ENCODE measurements around the gene STK11IP.

DNA sequence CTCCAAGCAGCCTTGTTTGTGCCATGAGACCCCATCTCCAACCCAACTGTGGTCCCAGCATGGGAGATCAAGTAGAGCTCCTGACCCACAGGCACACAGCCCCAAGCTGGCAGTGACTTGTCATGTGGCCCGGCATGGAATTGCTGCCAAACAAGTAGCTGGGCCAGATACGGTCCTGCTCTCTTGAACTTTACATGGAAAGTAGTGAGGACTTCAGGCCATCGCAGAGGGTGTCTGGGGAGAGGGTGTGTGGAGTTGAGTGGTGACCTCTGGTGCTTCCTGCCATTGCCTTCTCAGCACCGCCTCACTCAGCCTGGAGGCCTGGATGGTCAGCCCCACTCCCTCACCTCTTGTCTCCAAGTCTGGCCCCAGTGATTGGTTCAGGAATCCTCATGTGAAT lies 18.9 kb downstream of the STK11IP start:
- TF ChIP-seq, protein P1, sequence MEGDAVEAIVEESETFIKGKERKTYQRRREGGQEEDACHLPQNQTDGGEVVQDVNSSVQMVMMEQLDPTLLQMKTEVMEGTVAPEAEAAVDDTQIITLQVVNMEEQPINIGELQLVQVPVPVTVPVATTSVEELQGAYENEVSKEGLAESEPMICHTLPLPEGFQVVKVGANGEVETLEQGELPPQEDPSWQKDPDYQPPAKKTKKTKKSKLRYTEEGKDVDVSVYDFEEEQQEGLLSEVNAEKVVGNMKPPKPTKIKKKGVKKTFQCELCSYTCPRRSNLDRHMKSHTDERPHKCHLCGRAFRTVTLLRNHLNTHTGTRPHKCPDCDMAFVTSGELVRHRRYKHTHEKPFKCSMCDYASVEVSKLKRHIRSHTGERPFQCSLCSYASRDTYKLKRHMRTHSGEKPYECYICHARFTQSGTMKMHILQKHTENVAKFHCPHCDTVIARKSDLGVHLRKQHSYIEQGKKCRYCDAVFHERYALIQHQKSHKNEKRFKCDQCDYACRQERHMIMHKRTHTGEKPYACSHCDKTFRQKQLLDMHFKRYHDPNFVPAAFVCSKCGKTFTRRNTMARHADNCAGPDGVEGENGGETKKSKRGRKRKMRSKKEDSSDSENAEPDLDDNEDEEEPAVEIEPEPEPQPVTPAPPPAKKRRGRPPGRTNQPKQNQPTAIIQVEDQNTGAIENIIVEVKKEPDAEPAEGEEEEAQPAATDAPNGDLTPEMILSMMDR (IDR thresholded peaks at IDR 0.05; ENCODE audit: insufficient read depth, low read length, poor library complexity, severe bottlenecking), result no peak
- no peak for TF ChIP-seq EZH2phosphoT487 (conservative IDR thresholded peaks at IDR 0.05; ENCODE audit: low read length)
